Neural progenitor cell (in vitro differentiated cells): ENCODE measurements around the gene LVRN. TPM values are rescaled to one million over a fixed set of nuclear protein-coding genes. Genes with fewer than 3 reads are reported as not detected.
A peak's percentile ranks its signal among the peaks of the same experiment; 100 is the strongest.

Experiments
- DNase-seq: peaks from one replicate; pipeline ENCODE4 v3.0.0-alpha.2; 2016; ENCODE audit warnings: low spot score
- H2AFZ ChIP-seq: fragments of 200-600 bp; sonication (generic); replicated peaks from 2 replicates; pipeline ENCODE4 v1.6.1; 2016; ENCODE audit warnings: antibody characterized with exemption
- H3F3A ChIP-seq: fragments of 200-600 bp; sonication (generic); 2 replicates; pipeline ENCODE4 v1.6.1; 2016; ENCODE audit warnings: antibody characterized with exemption, low read depth
- H3K27ac ChIP-seq: fragments of 200-600 bp; sonication (generic); 2 replicates; pipeline ENCODE4 v1.5.1; 2016; ENCODE audit warnings: mild to moderate bottlenecking
- H3K27me3 ChIP-seq: fragments of 200-600 bp; sonication (generic); 2 replicates; pipeline ENCODE4 v1.6.1; 2016; ENCODE audit warnings: mild to moderate bottlenecking, moderate library complexity
- H3K36me3 ChIP-seq: fragments of 200-600 bp; sonication (generic); 2 replicates; pipeline ENCODE4 v1.5.1; 2016
- H3K4me1 ChIP-seq: fragments of 200-600 bp; sonication (generic); 2 replicates; pipeline ENCODE4 v1.6.1; 2016; ENCODE audit warnings: mixed run types
- H3K4me2 ChIP-seq: fragments of 200-600 bp; sonication (generic); 2 replicates; pipeline ENCODE4 v1.6.1; 2016
- H3K4me3 ChIP-seq: fragments of 200-600 bp; sonication (generic); 2 replicates; pipeline ENCODE4 v1.5.1; 2016
- H3K79me2 ChIP-seq: fragments of 200-600 bp; sonication (generic); 2 replicates; pipeline ENCODE4 v1.6.1; 2016; ENCODE audit warnings: low read depth
- H3K9ac ChIP-seq: fragments of 200-600 bp; sonication (generic); 2 replicates; pipeline ENCODE4 v1.6.1; 2016
- H3K9me3 ChIP-seq: fragments of 200-600 bp; sonication (generic); 2 replicates; pipeline ENCODE4 v1.5.1; 2016; ENCODE audit warnings: low read depth
- H4K20me1 ChIP-seq: fragments of 200-600 bp; sonication (generic); 2 replicates; pipeline ENCODE4 v1.6.1; 2016; ENCODE audit warnings: low read depth
- H3K27ac Mint-ChIP-seq: 3 replicates; pipeline ENCODE4 v1.8.0; 2021; ENCODE audit warnings: mixed read lengths
- H3K27me3 Mint-ChIP-seq: 2 replicates; pipeline ENCODE4 v1.8.0; 2022; ENCODE audit warnings: low read depth, mild to moderate bottlenecking, inconsistent platforms, moderate library complexity, mixed read lengths; ENCODE audit not compliant: insufficient read depth
- H3K36me3 Mint-ChIP-seq: 3 replicates; pipeline ENCODE4 v1.8.0; 2021; ENCODE audit warnings: mixed read lengths
- H3K4me1 Mint-ChIP-seq: 3 replicates; pipeline ENCODE4 v1.8.0; 2021; ENCODE audit warnings: mixed read lengths
- H3K4me3 Mint-ChIP-seq: 3 replicates; pipeline ENCODE4 v1.8.0; 2021; ENCODE audit warnings: mild to moderate bottlenecking, moderate library complexity, mixed read lengths
- H3K9me3 Mint-ChIP-seq: 3 replicates; pipeline ENCODE4 v1.8.0; 2020; ENCODE audit warnings: mixed read lengths
- CTCF ChIP-seq: fragments of 200-600 bp; sonication (generic); IDR thresholded peaks from 2 replicates; pipeline ENCODE4 v1.5.1; 2017; ENCODE audit warnings: antibody characterized with exemption, mild to moderate bottlenecking
- EZH2 ChIP-seq: fragments of 200-600 bp; sonication (generic); IDR thresholded peaks from 2 replicates; pipeline ENCODE4 v1.6.1; 2017; ENCODE audit warnings: antibody characterized with exemption, mild to moderate bottlenecking, moderate library complexity
- EZH2phosphoT487 ChIP-seq: fragments of 200-600 bp; sonication (generic); IDR thresholded peaks from 2 replicates; pipeline ENCODE4 v1.6.1; 2017; ENCODE audit warnings: antibody characterized with exemption
- total RNA-seq: library from RNA; depleted of rRNA; stranded (reverse); fragments of >200 nt; gene quantifications from 2 replicates; pipeline ENCODE4 v1.2.3, GENCODE V29; 2015; ENCODE audit warnings: low replicate concordance

The LVRN gene
- total RNA-seq, 1 donor from 2014 or later = 0.41 TPM

DNA sequence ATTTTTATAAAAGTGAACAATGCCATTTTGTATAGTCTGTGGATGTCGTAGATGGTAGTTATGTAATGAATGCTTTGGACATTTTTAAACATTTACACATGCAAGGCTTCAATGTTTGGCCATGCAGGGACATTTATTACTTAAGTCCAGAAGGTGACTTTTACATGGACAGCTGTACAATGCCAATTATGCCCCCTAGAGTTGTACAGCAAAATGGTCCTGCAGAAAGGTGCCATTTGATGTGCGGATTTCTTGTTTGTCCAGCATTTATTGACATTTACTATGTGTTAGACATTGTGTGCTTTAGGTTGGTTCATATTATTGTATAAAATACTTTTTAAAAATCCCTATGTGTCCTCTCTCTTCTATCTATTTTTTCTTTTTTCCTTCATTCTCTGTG lies 100.1 kb downstream of the LVRN start:
- H3K36me3 Mint-ChIP-seq = no peaks in the 10 kb centered on the region
- Histone ChIP-seq H3K27me3 (no peaks in the 10 kb centered on the region), H3K9ac (no peak overlapping the region), H3F3A (no peaks in the 10 kb centered on the region), H3K4me3 (no peak overlapping the region), H3K9me3 (no peaks in the 10 kb centered on the region), H2AFZ (no peak overlapping the region), H3K79me2 (no peaks in the 10 kb centered on the region), H3K4me2 (no peak overlapping the region), H3K4me1 (no peaks in the 10 kb centered on the region), H3K27ac (no peak overlapping the region), H4K20me1 (no peaks in the 10 kb centered on the region), H3K36me3 (no peaks in the 10 kb centered on the region)
- no peak overlapping the region for H3K4me3 Mint-ChIP-seq
- H3K4me1 Mint-ChIP-seq = peaks cover 3% of the 10 kb centered on the region
- no peak overlapping the region for H3K27ac Mint-ChIP-seq
- H3K27me3 Mint-ChIP-seq = no peaks in the 10 kb centered on the region
- H3K9me3 Mint-ChIP-seq = no peaks in the 10 kb centered on the region
- no peak for DNase-seq
- TF ChIP-seq EZH2phosphoT487 = no peak
- TF ChIP-seq CTCF = peak; percentile 26

GRCh38 chr5:116063950-116064349 lies 101.7 kb downstream of the LVRN start:
- H3K4me3 Mint-ChIP-seq = no peak overlapping the region
- no peaks in the 10 kb centered on the region for H3K9me3 Mint-ChIP-seq
- no peaks in the 10 kb centered on the region for H3K9me3 ChIP-seq
- H3K79me2 ChIP-seq = no peaks in the 10 kb centered on the region
- H3K27ac Mint-ChIP-seq = no peak overlapping the region
- no peak for DNase-seq
- no peak overlapping the region for H3K4me2 ChIP-seq
- no peak overlapping the region for H3K27ac ChIP-seq
- H3K36me3 ChIP-seq = no peaks in the 10 kb centered on the region
- H4K20me1 ChIP-seq = no peaks in the 10 kb centered on the region
- no peaks in the 10 kb centered on the region for H3K27me3 ChIP-seq
- H3K4me1 Mint-ChIP-seq = peaks cover 3% of the 10 kb centered on the region
- H3K36me3 Mint-ChIP-seq = no peaks in the 10 kb centered on the region
- H3K27me3 Mint-ChIP-seq = no peaks in the 10 kb centered on the region
- no peak overlapping the region for H3K9ac ChIP-seq
- no peak for TF ChIP-seq CTCF
- TF ChIP-seq EZH2 = no peak
- TF ChIP-seq EZH2phosphoT487 = no peak
- H3K4me1 ChIP-seq = no peaks in the 10 kb centered on the region
- no peak overlapping the region for H2AFZ ChIP-seq
- H3F3A ChIP-seq = no peaks in the 10 kb centered on the region
- no peak overlapping the region for H3K4me3 ChIP-seq

DNA sequence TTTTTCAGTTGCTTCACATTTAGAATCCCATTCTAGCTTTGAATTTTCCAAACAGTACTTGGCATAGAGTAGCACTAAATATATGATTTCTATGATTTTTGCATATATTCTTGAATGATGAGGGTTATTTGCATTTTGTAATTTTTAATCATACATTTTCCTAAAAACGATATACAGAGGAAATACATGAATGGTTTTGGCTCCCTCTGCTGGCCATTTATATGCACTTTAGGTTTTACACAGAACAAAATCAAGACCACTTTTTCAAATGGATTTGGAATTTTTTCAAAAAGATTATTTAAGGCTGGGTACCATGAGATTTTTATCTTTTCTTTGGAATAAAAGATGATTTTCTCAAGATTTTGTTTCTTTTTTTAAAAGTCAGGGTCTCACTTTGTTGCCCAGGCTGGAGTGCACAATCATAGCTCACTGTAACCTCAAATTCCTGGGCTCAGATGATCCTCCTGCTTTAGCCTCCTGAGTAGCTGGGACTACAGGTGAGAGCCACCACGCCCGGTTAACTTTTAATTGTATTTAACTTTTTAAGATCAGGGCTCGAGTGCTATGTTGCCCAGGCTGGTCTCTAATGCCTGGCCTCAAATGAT lies 105.9 kb downstream of the LVRN start:
- H3K9me3 Mint-ChIP-seq = no peaks in the 10 kb centered on the region
- Histone ChIP-seq H3K36me3 (no peaks in the 10 kb centered on the region), H3K79me2 (no peaks in the 10 kb centered on the region), H3K4me1 (no peaks in the 10 kb centered on the region), H3K9ac (no peak overlapping the region), H3F3A (no peaks in the 10 kb centered on the region), H3K27ac (no peak overlapping the region), H4K20me1 (no peaks in the 10 kb centered on the region), H3K9me3 (no peaks in the 10 kb centered on the region), H2AFZ (peak overlapping the region; percentile 65), H3K4me3 (no peak overlapping the region), H3K4me2 (no peak overlapping the region), H3K27me3 (no peaks in the 10 kb centered on the region)
- H3K4me1 Mint-ChIP-seq = no peaks in the 10 kb centered on the region
- peak; percentile 68 for DNase-seq
- H3K27ac Mint-ChIP-seq = no peak overlapping the region
- H3K36me3 Mint-ChIP-seq = no peaks in the 10 kb centered on the region
- H3K4me3 Mint-ChIP-seq = no peak overlapping the region
- TF ChIP-seq EZH2phosphoT487 (no peak), CTCF (peak; percentile 93), EZH2 (no peak)
- H3K27me3 Mint-ChIP-seq = no peaks in the 10 kb centered on the region
